WTC11 (cell line): ENCODE results near the gene RGS6. TPM values are rescaled to one million over a fixed set of nuclear protein-coding genes. Genes with fewer than 3 reads are reported as not detected.

ENCODE experiments used
- ATAC-seq: fragments of 200-7000 bp; cut with Tn5 transposase; 2 replicates; pipeline ENCODE4 v1.10.0; 2021; ENCODE audit warnings: mild to moderate bottlenecking, moderate library complexity
- CTCF ChIA-PET: fragments of 300-600 bp; sonication (Branson Sonifier 250); formaldehyde crosslinking; loops from one replicate; lab custom pipeline; 2021; ENCODE audit warnings: antibody characterized with exemption; lab: Charles Lee
- POLR2A ChIA-PET: fragments of 350-600 bp; sonication (Branson Sonifier 250); formaldehyde crosslinking; loops from one replicate; lab custom pipeline; 2021; ENCODE audit warnings: antibody characterized with exemption; lab: Charles Lee
- DNase-seq: peaks from one replicate; pipeline ENCODE4 v3.0.0; 2021; ENCODE audit warnings: low spot score
- H3K27ac Mint-ChIP-seq: 2 replicates; pipeline ENCODE4 v1.8.0; 2021; ENCODE audit warnings: mixed read lengths
- H3K27me3 Mint-ChIP-seq: 2 replicates; pipeline ENCODE4 v1.8.0; 2021; ENCODE audit warnings: low read depth, mild to moderate bottlenecking, moderate library complexity, mixed read lengths
- H3K36me3 Mint-ChIP-seq: 2 replicates; pipeline ENCODE4 v1.8.0; 2021; ENCODE audit warnings: mixed read lengths
- H3K4me1 Mint-ChIP-seq: 2 replicates; pipeline ENCODE4 v1.8.0; 2022; ENCODE audit warnings: mixed read lengths
- H3K4me3 Mint-ChIP-seq: 2 replicates; pipeline ENCODE4 v1.8.0; 2021; ENCODE audit warnings: mild to moderate bottlenecking, moderate library complexity, mixed read lengths
- H3K9me3 Mint-ChIP-seq: 2 replicates; pipeline ENCODE4 v1.8.0; 2021; ENCODE audit warnings: mixed read lengths
- ATF2 ChIP-seq: sonication (generic); formaldehyde crosslinking; IDR thresholded peaks from 2 replicates; pipeline ENCODE4 v1.8.1; 2022; ENCODE audit warnings: low read depth, missing genetic modification reagents, borderline replicate concordance
- E2F4 ChIP-seq: sonication (generic); formaldehyde crosslinking; IDR thresholded peaks from 2 replicates; pipeline ENCODE4 v1.8.1; 2022; ENCODE audit warnings: low read depth, mild to moderate bottlenecking, moderate library complexity, missing genetic modification reagents, borderline replicate concordance
- ELF4 ChIP-seq: sonication (generic); formaldehyde crosslinking; IDR thresholded peaks from 2 replicates; pipeline ENCODE4 v1.8.1; 2022; ENCODE audit warnings: low read depth, mild to moderate bottlenecking, moderate library complexity, missing genetic modification reagents
- ESRRA ChIP-seq: sonication (generic); formaldehyde crosslinking; IDR thresholded peaks from 2 replicates; pipeline ENCODE4 v1.8.1; 2022; ENCODE audit warnings: mild to moderate bottlenecking, missing genetic modification reagents, borderline replicate concordance
- FOXJ3 ChIP-seq: sonication (generic); formaldehyde crosslinking; IDR thresholded peaks from 2 replicates; pipeline ENCODE4 v1.9.0; 2021; ENCODE audit warnings: missing genetic modification reagents, mild to moderate bottlenecking, borderline replicate concordance
- FOXP4 ChIP-seq: sonication (generic); formaldehyde crosslinking; IDR thresholded peaks from 2 replicates; pipeline ENCODE4 v1.8.0; 2022; ENCODE audit warnings: mild to moderate bottlenecking, missing genetic modification reagents
- JAZF1 ChIP-seq: fragments of 250-450 bp; sonication (Bioruptor Pico); IDR thresholded peaks from 2 replicates; pipeline ENCODE4 v1.9.0; 2021; ENCODE audit warnings: moderate library complexity, mild to moderate bottlenecking, inconsistent platforms
- MAX ChIP-seq: sonication (generic); formaldehyde crosslinking; IDR thresholded peaks from 2 replicates; pipeline ENCODE4 v1.8.0; 2022; ENCODE audit warnings: mild to moderate bottlenecking, missing genetic modification reagents
- NR1H2 ChIP-seq: sonication (generic); formaldehyde crosslinking; IDR thresholded peaks from 2 replicates; pipeline ENCODE4 v1.9.0; 2021; ENCODE audit warnings: mild to moderate bottlenecking, moderate library complexity, missing genetic modification reagents
- NR2C2 ChIP-seq: sonication (generic); formaldehyde crosslinking; IDR thresholded peaks from 2 replicates; pipeline ENCODE4 v1.8.0; 2022; ENCODE audit warnings: mild to moderate bottlenecking, missing genetic modification reagents
- PREB ChIP-seq: sonication (generic); formaldehyde crosslinking; IDR thresholded peaks from 2 replicates; pipeline ENCODE4 v1.8.1; 2022; ENCODE audit warnings: mild to moderate bottlenecking, missing genetic modification reagents, moderate library complexity, borderline replicate concordance
- PRRX2 ChIP-seq: fragments of 250-450 bp; sonication (Bioruptor Pico); IDR thresholded peaks from 2 replicates; pipeline ENCODE4 v1.8.0; 2021; ENCODE audit warnings: mild to moderate bottlenecking
- TCF7 ChIP-seq: sonication (generic); formaldehyde crosslinking; IDR thresholded peaks from 2 replicates; pipeline ENCODE4 v1.8.0; 2022; ENCODE audit warnings: mild to moderate bottlenecking, low read depth, missing genetic modification reagents, moderate library complexity
- ZMAT4 ChIP-seq: fragments of 250-450 bp; sonication (Bioruptor Pico); IDR thresholded peaks from 2 replicates; pipeline ENCODE4 v1.9.0; 2021; ENCODE audit warnings: mild to moderate bottlenecking
- ZNF232 ChIP-seq: sonication (generic); formaldehyde crosslinking; IDR thresholded peaks from 2 replicates; pipeline ENCODE4 v1.8.0; 2022; ENCODE audit warnings: mild to moderate bottlenecking, missing genetic modification reagents
- ZNF263 ChIP-seq: sonication (generic); formaldehyde crosslinking; IDR thresholded peaks from 2 replicates; pipeline ENCODE4 v1.8.1; 2022; ENCODE audit warnings: low read depth, mild to moderate bottlenecking, moderate library complexity, missing genetic modification reagents
- ZNF317 ChIP-seq: sonication (generic); formaldehyde crosslinking; IDR thresholded peaks from 2 replicates; pipeline ENCODE4 v1.8.1; 2023; ENCODE audit warnings: low read depth, mild to moderate bottlenecking, moderate library complexity, missing genetic modification reagents, borderline replicate concordance
- ZNF423 ChIP-seq: fragments of 250-450 bp; sonication (Bioruptor Pico); IDR thresholded peaks from 2 replicates; pipeline ENCODE4 v2.1.2; 2022; ENCODE audit warnings: mild to moderate bottlenecking, moderate library complexity
- ZNF425 ChIP-seq: fragments of 250-450 bp; sonication (Bioruptor Pico); conservative IDR thresholded peaks from 2 replicates; pipeline ENCODE4 v1.9.0; 2021; ENCODE audit warnings: mild to moderate bottlenecking
- ZNF671 ChIP-seq: fragments of 250-450 bp; sonication (Bioruptor Pico); IDR thresholded peaks from 2 replicates; pipeline ENCODE4 v1.8.0; 2021; ENCODE audit warnings: mild to moderate bottlenecking
- total RNA-seq: library from RNA; stranded (reverse); gene quantifications from 3 replicates; pipeline ENCODE4 v1.2.3, GENCODE V29; 2021

RGS6 gene
- total RNA-seq, 1 experiment from 2014 or later = 1.0 TPM

- Mint-ChIP-seq H3K4me3 (no peak overlapping the region), H3K36me3 (no peaks in the 10 kb centered on the region), H3K27ac (no peak overlapping the region), H3K27me3 (peaks cover 3% of the 10 kb centered on the region; the same call in 1 of the 2 replicates), H3K4me1 (peaks cover 6% of the 10 kb centered on the region; the same call in 1 of the 2 replicates)
- CTCF ChIA-PET = interaction anchor here (0.7 to 2.4 kb wide), 4 partner anchors 10 to 28 kb away, joined by 3 to 8 read pairs (median 4); no protein-coding TSS in a partner anchor
- DNase-seq (no peak), ATAC-seq (no peak)
- TF ChIP-seq ZNF423 (no peak), NR1H2 (CRISPR knock-in tag) (no peak), PRRX2 (CRISPR knock-in tag) (no peak), MAX (CRISPR knock-in tag) (no peak), FOXJ3 (CRISPR knock-in tag) (no peak), ZMAT4 (CRISPR knock-in tag) (no peak), E2F4 (CRISPR knock-in tag) (no peak), ZNF671 (no peak), FOXP4 (CRISPR knock-in tag) (no peak), NR2C2 (CRISPR knock-in tag) (no peak), ATF2 (CRISPR knock-in tag) (no peak)
- TF ChIP-seq, all 79 proteins: peak for 0
- POLR2A ChIA-PET = no interaction called here
- peaks cover 9% of the 10 kb centered on the region for H3K9me3 Mint-ChIP-seq
These were observed 595.4 kb downstream of the RGS6 start for GRCh38 chr14:72527591-72527990.

- no peak for TF ChIP-seq NR2C2 (CRISPR knock-in tag)
- TF ChIP-seq TCF7 (CRISPR knock-in tag) = no peak
- DNase-seq (no peak), ATAC-seq (no peak)
- ChIA-PET POLR2A (no interaction called here), CTCF (interaction anchor here (0.7 to 2.4 kb wide), 4 partner anchors 11 to 27 kb away, joined by 3 to 8 read pairs (median 4); no protein-coding TSS in a partner anchor)
- peaks cover 3% of the 10 kb centered on the region; the same call in 1 of the 2 replicates for H3K27me3 Mint-ChIP-seq
- H3K9me3 Mint-ChIP-seq = peaks cover 14% of the 10 kb centered on the region
- peaks cover 6% of the 10 kb centered on the region; the same call in 1 of the 2 replicates for H3K4me1 Mint-ChIP-seq
- peaks cover 2% of the 10 kb centered on the region; the same call in 1 of the 2 replicates for H3K36me3 Mint-ChIP-seq
- H3K4me3 Mint-ChIP-seq = no peak overlapping the region
- no peak overlapping the region for H3K27ac Mint-ChIP-seq
These were observed 596.0 kb downstream of the RGS6 start for GRCh38 chr14:72528059-72528862.

- POLR2A ChIA-PET = no interaction called here
- Mint-ChIP-seq H3K27ac (no peak overlapping the region), H3K9me3 (peaks cover 20% of the 10 kb centered on the region), H3K36me3 (peaks cover 8% of the 10 kb centered on the region; the same call in 1 of the 2 replicates), H3K4me1 (peaks cover 6% of the 10 kb centered on the region; the same call in 1 of the 2 replicates), H3K27me3 (peaks cover 3% of the 10 kb centered on the region; the same call in 1 of the 2 replicates), H3K4me3 (no peak overlapping the region)
- no peak for DNase-seq
- CTCF ChIA-PET = interaction anchor here (1.8 kb wide), 1 partner anchor 15 kb away, joined by 6 read pairs; no protein-coding TSS in a partner anchor
- ATAC-seq = no peak
- TF ChIP-seq ZNF263 (CRISPR knock-in tag) (no peak), JAZF1 (CRISPR knock-in tag) (no peak), ZNF425 (CRISPR knock-in tag) (no peak), ELF4 (CRISPR knock-in tag) (no peak), PREB (CRISPR knock-in tag) (no peak), ZNF232 (CRISPR knock-in tag) (no peak), ESRRA (CRISPR knock-in tag) (no peak), ZNF317 (no peak), ZNF671 (no peak)
These were observed 596.6 kb downstream of the RGS6 start for GRCh38 chr14:72528863-72529175.
